CD14-positive monocyte (primary cell): ENCODE data around the gene FOXR1. TPM values are rescaled to one million over a fixed set of nuclear protein-coding genes. Genes with fewer than 3 reads are reported as not detected.

ENCODE experiments used
- DNase-seq, 3 donors: peaks; one replicate each; pipeline ENCODE4 v3.0.0-alpha.2; 2011 to 2022
- H2AFZ ChIP-seq: 2 replicates; pipeline ENCODE4 v1.6.0; 2012; ENCODE audit warnings: mild to moderate bottlenecking, low read depth, low read length, inconsistent platforms; ENCODE audit not compliant: insufficient read depth, poor library complexity, severe bottlenecking
- H3K27ac ChIP-seq, 2 donors: 1 replicate in 1 of 2; 2 replicates in 1 of 2; pipeline ENCODE4 v1.5.1; 2012 to 2013; ENCODE audit warnings: low read length in 2 of 2, control low read depth in 1 of 2, inconsistent platforms in 1 of 2, low read depth in 1 of 2, mild to moderate bottlenecking in 1 of 2
- H3K27me3 ChIP-seq, 2 donors: one replicate each; pipeline versions ENCODE4 v1.6.0 to v1.6.1; 2011 to 2013; ENCODE audit warnings: low read length in 2 of 2; ENCODE audit not compliant: control insufficient read depth in 2 of 2, insufficient read depth in 2 of 2
- H3K36me3 ChIP-seq, 2 donors: replicated peaks in 1 of 2; 1 replicate in 1 of 2; 2 replicates in 1 of 2; pipeline versions ENCODE4 v1.5.1 to v1.6.1; 2012 to 2013; ENCODE audit warnings: low read length in 2 of 2, control low read depth in 1 of 2, inconsistent platforms in 1 of 2, mild to moderate bottlenecking in 1 of 2; ENCODE audit not compliant: insufficient read depth in 2 of 2, control insufficient read depth in 1 of 2
- H3K4me1 ChIP-seq, 2 donors: 1 replicate in 1 of 2; 2 replicates in 1 of 2; pipeline versions ENCODE4 v1.5.1 to v1.6.1; 2012 to 2013; ENCODE audit warnings: low read length in 2 of 2, control low read depth in 1 of 2, inconsistent platforms in 1 of 2, mild to moderate bottlenecking in 1 of 2, moderate library complexity in 1 of 2; ENCODE audit not compliant: insufficient read depth in 2 of 2, control insufficient read depth in 1 of 2
- H3K4me2 ChIP-seq: replicated peaks from 2 replicates; pipeline ENCODE3; 2012; ENCODE audit warnings: low read length, moderate library complexity, mild to moderate bottlenecking; ENCODE audit not compliant: poor library complexity, severe bottlenecking; ENCODE audit errors: extremely low read depth
- H3K4me3 ChIP-seq, 3 experiments: fragments of 200-600 bp in 1 of 3; sonication (generic) in 1 of 3; replicated peaks in 1 of 3; 1 replicate in 2 of 3; 2 replicates in 1 of 3; pipeline ENCODE4 v1.5.1; 2011 to 2013; ENCODE audit warnings: low read length in 3 of 3, mild to moderate bottlenecking in 3 of 3, control low read depth in 2 of 3, low read depth in 2 of 3, inconsistent platforms in 1 of 3, moderate library complexity in 1 of 3
- H3K79me2 ChIP-seq: 2 replicates; pipeline ENCODE4 v1.6.0; 2012; ENCODE audit warnings: mild to moderate bottlenecking, control low read depth, inconsistent platforms, low read length, moderate library complexity; ENCODE audit not compliant: insufficient read depth
- H3K9ac ChIP-seq: 2 replicates; pipeline ENCODE4 v1.6.0; 2017; ENCODE audit warnings: low read length, mild to moderate bottlenecking; ENCODE audit not compliant: insufficient read depth, poor library complexity, severe bottlenecking
- H3K9me3 ChIP-seq, 2 donors: replicated peaks in 1 of 2; 1 replicate in 1 of 2; 2 replicates in 1 of 2; pipeline versions ENCODE4 v1.5.1 to v1.6.1; 2012 to 2013; ENCODE audit warnings: low read length in 2 of 2, control low read depth in 1 of 2; ENCODE audit not compliant: control insufficient read depth in 1 of 2, insufficient read depth in 1 of 2
- H4K20me1 ChIP-seq: 2 replicates; pipeline ENCODE4 v1.6.0; 2012; ENCODE audit warnings: mild to moderate bottlenecking, low read length, control low read depth, moderate library complexity; ENCODE audit not compliant: insufficient read depth
- H3K27ac Mint-ChIP-seq, 7 donors: one replicate each; pipeline ENCODE4 v1.8.0; 2020; ENCODE audit warnings: mild to moderate bottlenecking in 7 of 7, mixed read lengths in 7 of 7, moderate library complexity in 6 of 7, inconsistent platforms in 2 of 7
- H3K27me3 Mint-ChIP-seq, 3 donors: one replicate each; pipeline ENCODE4 v1.8.0; 2021 to 2022; ENCODE audit warnings: low read depth in 3 of 3, mild to moderate bottlenecking in 3 of 3, mixed read lengths in 3 of 3, moderate library complexity in 3 of 3, inconsistent platforms in 1 of 3
- H3K36me3 Mint-ChIP-seq, 2 donors: one replicate each; pipeline ENCODE4 v1.8.0; 2020; ENCODE audit warnings: mixed read lengths in 2 of 2, inconsistent platforms in 1 of 2, mild to moderate bottlenecking in 1 of 2
- H3K4me1 Mint-ChIP-seq: one replicate; pipeline ENCODE4 v1.8.0; 2020; ENCODE audit warnings: mild to moderate bottlenecking, mixed read lengths
- H3K4me3 Mint-ChIP-seq, 2 donors: one replicate each; pipeline ENCODE4 v1.8.0; 2020; ENCODE audit warnings: mild to moderate bottlenecking in 2 of 2, mixed read lengths in 2 of 2, moderate library complexity in 1 of 2
- H3K9me3 Mint-ChIP-seq, 7 donors: one replicate each; pipeline ENCODE4 v1.8.0; 2020 to 2022; ENCODE audit warnings: mixed read lengths in 7 of 7, mild to moderate bottlenecking in 6 of 7, moderate library complexity in 6 of 7, inconsistent platforms in 2 of 7
- CTCF ChIP-seq: fragments of 200-600 bp; IDR thresholded peaks from one replicate; pipeline ENCODE4 v1.8.0; 2022; ENCODE audit warnings: antibody characterized with exemption, mild to moderate bottlenecking
- WGBS: methylation state at CpG from one replicate; pipeline ENCODE4 v1.1.5; 2013; ENCODE audit warnings: missing lambda C conversion rate; ENCODE audit not compliant: insufficient coverage; 5-methylcytosine and 5-hydroxymethylcytosine counted together
- intact Hi-C, 2 donors: fragments of 100-400 bp; cut with micrococcal nuclease; formaldehyde crosslinking; loops; one replicate each; pipeline versions ENCODE4 v1.15.0 to v1.15.1; 2023
- polyA minus RNA-seq: library from RNA; depleted of rRNA, polyadenylated mRNA; stranded (reverse); fragments of >200 nt; gene quantifications from 2 replicates; pipeline ENCODE4 v1.2.3, GENCODE V29; 2012
- polyA plus RNA-seq, 3 donors: library from polyadenylated mRNA; depleted of rRNA in 1 of 3; unstranded in 2 of 3; stranded (reverse) in 1 of 3; fragments of 300-500 nt in 2 of 3; fragments of >200 nt in 1 of 3; fragmentation: Illumina TruSeq in 2 of 3; gene quantifications; 1 replicate in 2 of 3; 2 replicates in 1 of 3; pipeline ENCODE4 v1.2.3, GENCODE V29; 2012 to 2021
- total RNA-seq, 12 experiments: library from RNA in 1 of 12; stranded (reverse) in 1 of 12; fragments of 120-200 nt in 1 of 12; gene quantifications; one replicate each; pipeline ENCODE4 v1.2.4 and lab custom pipeline; 2013 to 2026; ENCODE audit warnings: mixed read lengths in 6 of 12, inconsistent platforms in 1 of 12

The FOXR1 gene
- not detected for total RNA-seq (2013)
- polyA plus RNA-seq = not detected
- not detected in 2 replicates for polyA minus RNA-seq
- 0 to 0.30 (median 0.03) reads per million in 11 experiments for total RNA-seq (lab: John Stamatoyannopoulos, UW)

DNA sequence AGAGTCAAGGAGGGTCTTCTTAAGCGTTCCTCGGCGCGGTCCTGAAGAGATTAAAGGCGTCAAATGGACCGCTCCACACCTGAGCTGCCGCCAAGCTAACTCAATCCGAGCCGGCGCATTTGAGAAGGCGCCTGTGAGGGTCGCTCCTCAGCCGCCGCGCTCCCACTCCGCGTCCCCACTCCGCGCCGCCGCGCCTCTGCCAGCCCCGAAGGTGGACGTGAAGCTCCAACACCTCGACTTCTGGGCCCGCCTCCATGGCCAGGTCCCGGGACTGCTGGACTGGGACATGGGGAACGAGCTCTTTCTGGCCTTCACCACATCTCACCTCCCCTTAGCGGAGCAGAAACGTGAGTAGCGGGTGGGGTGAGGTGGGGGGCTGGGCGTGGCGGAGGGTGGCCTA is at the start of gene FOXR1:
Gene FOXR1, plus strand, starts transcription at position 116 of the 400 bp plus-strand sequence. Its CDS starts 171 bp downstream, at position 287.
- Histone ChIP-seq H3K4me1 (no peaks in the 10 kb centered on the region), H3K79me2 (no peaks in the 10 kb centered on the region), H3K9ac (no peak within 1 kb of the TSS), H3K36me3 (no peaks in the 10 kb centered on the region), H3K27ac (no peak within 1 kb of the TSS), H3K27me3 (peaks cover 0 to 4% of the 10 kb centered on the region in 2 donors), H3K9me3 (peaks cover 0 to 3% of the 10 kb centered on the region in 2 donors), H3K4me2 (no peak within 1 kb of the TSS), H4K20me1 (no peaks in the 10 kb centered on the region), H3K4me3 (no peak within 1 kb of the TSS), H2AFZ (no peak within 1 kb of the TSS)
- H3K9me3 Mint-ChIP-seq = peaks cover 0 to 14% (median 3%) of the 10 kb centered on the region in 7 donors
- intact Hi-C loops = no loop called here
- peaks cover 16 to 32% (median 19%) of the 10 kb centered on the region in 3 donors for H3K27me3 Mint-ChIP-seq
- no peaks in the 10 kb centered on the region for H3K4me1 Mint-ChIP-seq
- no peak for TF ChIP-seq CTCF
- peak within 1 kb of the TSS in 1 of 2 donors; percentile 16 for H3K4me3 Mint-ChIP-seq
- no peak within 1 kb of the TSS for H3K27ac Mint-ChIP-seq
- DNase-seq = no peak
- H3K36me3 Mint-ChIP-seq = no peaks in the 10 kb centered on the region
- 44% methylated on average over 25 of the region's 33 CpGs for WGBS

- Histone ChIP-seq H2AFZ (no peak overlapping the region), H3K36me3 (no peaks in the 10 kb centered on the region), H3K27me3 (no peaks in the 10 kb centered on the region), H3K4me2 (peak overlapping the region; percentile 100), H3K4me1 (peaks cover 84 to 94% of the 10 kb centered on the region in 2 donors), H3K4me3 (peak overlapping the region in 1 of 3 experiments; percentile 100), H3K27ac (no peak overlapping the region), H4K20me1 (peaks cover 65% of the 10 kb centered on the region), H3K9me3 (no peaks in the 10 kb centered on the region), H3K79me2 (peaks cover 72% of the 10 kb centered on the region), H3K9ac (peak overlapping the region; percentile 6)
- TF ChIP-seq CTCF = no peak
- Mint-ChIP-seq H3K36me3 (peaks cover 11 to 14% of the 10 kb centered on the region in 2 donors), H3K9me3 (no peaks in the 10 kb centered on the region), H3K27ac (no peak overlapping the region), H3K4me3 (no peak overlapping the region), H3K4me1 (peaks cover 81% of the 10 kb centered on the region), H3K27me3 (peaks cover 0 to 15% (median 7%) of the 10 kb centered on the region in 3 donors)
- no peak for DNase-seq
- intact Hi-C loops = no loop called here
- WGBS = 80% methylated on average over 11 of the region's 20 CpGs
Measured at GRCh38 chr11:118921929-118922744, 49.4 kb upstream of the FOXR1 start.
